Skeletal muscle cell (primary cell): ENCODE measurements around the gene YBEY.
A peak's percentile ranks its signal among the peaks of the same experiment; 100 is the strongest.
"Not testable (repeated sequence)": the region's sequence is repeated elsewhere in the genome, so short reads cannot be mapped to it uniquely, and the experiment has no call there.

Experiments
- DNase-seq: peaks from one replicate; pipeline ENCODE4 v3.0.0-alpha.2; 2010; ENCODE audit warnings: low read depth
- H3K4me3 ChIP-seq: 2 replicates; pipeline ENCODE4 v1.5.1; 2011; ENCODE audit warnings: low read depth, mild to moderate bottlenecking, control low read depth, low read length, moderate library complexity

The YBEY gene

GRCh38 chr21:46297338-46298271 lies 11.5 kb downstream of the YBEY start:
- H3K4me3 ChIP-seq, result peak overlapping the region; percentile 32
- no peak for DNase-seq

- no peak for DNase-seq
- no peak overlapping the region for H3K4me3 ChIP-seq
Observed at GRCh38 chr21:46299167-46299566, 13.0 kb downstream of the YBEY start.

GRCh38 chr21:46301759-46302158 lies 15.6 kb downstream of the YBEY start:
- H3K4me3 ChIP-seq, result no peak overlapping the region
- no peak for DNase-seq

GRCh38 chr21:46304437-46304836 lies 18.3 kb downstream of the YBEY start:
- H3K4me3 ChIP-seq, result no peak overlapping the region
- DNase-seq, result no peak

- no peak overlapping the region for H3K4me3 ChIP-seq
- DNase-seq, result no peak
Observed at GRCh38 chr21:46304955-46305354, 18.8 kb downstream of the YBEY start.

GRCh38 chr21:46307625-46308024 lies 21.5 kb downstream of the YBEY start:
- DNase-seq, result no peak
- H3K4me3 ChIP-seq, result no peak overlapping the region

GRCh38 chr21:46308431-46308830 lies 22.3 kb downstream of the YBEY start:
- no peak for DNase-seq
- no peak overlapping the region for H3K4me3 ChIP-seq

- H3K4me3 ChIP-seq, DNase-seq: not testable (repeated sequence)
Observed at GRCh38 chr21:46310260-46310659, 24.1 kb downstream of the YBEY start.

- no peak overlapping the region for H3K4me3 ChIP-seq
- DNase-seq, result no peak
Observed at GRCh38 chr21:46311568-46311967, 25.4 kb downstream of the YBEY start.

- H3K4me3 ChIP-seq, result no peak overlapping the region
- no peak for DNase-seq
Observed at GRCh38 chr21:46312949-46313348, 26.8 kb downstream of the YBEY start.

GRCh38 chr21:46314441-46315020 lies 28.4 kb downstream of the YBEY start:
- H3K4me3 ChIP-seq, result no peak overlapping the region

GRCh38 chr21:46316708-46317324 lies 30.7 kb downstream of the YBEY start:
- H3K4me3 ChIP-seq, result no peak overlapping the region

More at GRCh38 chr21:46314441-46315020, 28.4 kb downstream of the YBEY start:
- DNase-seq, result no peak

GRCh38 chr21:46317710-46318463 lies 31.7 kb downstream of the YBEY start:
- DNase-seq, result no peak
- no peak overlapping the region for H3K4me3 ChIP-seq

More at GRCh38 chr21:46316708-46317324, 30.7 kb downstream of the YBEY start:
- DNase-seq, result no peak

GRCh38 chr21:46318464-46318845 lies 32.3 kb downstream of the YBEY start:
- no peak for DNase-seq
- no peak overlapping the region for H3K4me3 ChIP-seq

GRCh38 chr21:46319186-46319585 lies 33.0 kb downstream of the YBEY start:
- DNase-seq, result no peak
- H3K4me3 ChIP-seq, result no peak overlapping the region

- H3K4me3 ChIP-seq, result no peak overlapping the region
- no peak for DNase-seq
Observed at GRCh38 chr21:46320331-46320801, 34.2 kb downstream of the YBEY start.

- peak overlapping the region; percentile 96 for H3K4me3 ChIP-seq
- DNase-seq, result no peak
Observed at GRCh38 chr21:46322351-46323226, 36.4 kb downstream of the YBEY start.

- peak overlapping the region; percentile 96 for H3K4me3 ChIP-seq
- no peak for DNase-seq
Observed at GRCh38 chr21:46323227-46323709, 37.1 kb downstream of the YBEY start.
